ENCODE data around the gene SMIM32. TPM values are rescaled to one million over a fixed set of nuclear protein-coding genes. Genes with fewer than 3 reads are reported as not detected.

SMIM32 gene
- total and polyA plus RNA-seq, 2 of the 4 experiments (the other 2 are of a cell fraction): not detected

- ChIA-PET POLR2A (ENCODE audit: unreplicated experiment) (no interaction called here), CTCF (interaction anchor here (0.9 kb wide), 1 partner anchor 8 kb away, joined by 4 read pairs; no protein-coding TSS in a partner anchor)
- H3K36me3 ChIP-seq (ENCODE audit: control insufficient read depth, insufficient read depth, low read length): peaks cover 10% of the 10 kb centered on the region
- H3K9me3 ChIP-seq (ENCODE audit: control insufficient read depth, insufficient read depth, low read length): no peaks in the 10 kb centered on the region
- intact Hi-C loops (cut with micrococcal nuclease): no loop called here
- no peak overlapping the region for H2AK9ac ChIP-seq (replicated peaks; ENCODE audit: low read depth, low read length, poor library complexity)
- TF ChIP-seq MAZ (IDR thresholded peaks at IDR 0.05; ENCODE audit: borderline replicate concordance, low read depth, low read length): no peak
- no peak for TF ChIP-seq CHD1 (IDR thresholded peaks at IDR 0.05; ENCODE audit: low read depth, low read length)
- TF ChIP-seq BHLHE40 (IDR thresholded peaks at IDR 0.05; ENCODE audit: low read depth, low read length): no peak
- TF ChIP-seq RFX5 (IDR thresholded peaks at IDR 0.05; ENCODE audit: low read depth, low read length): no peak
- TF ChIP-seq MAFK (IDR thresholded peaks at IDR 0.05; ENCODE audit: low read depth, low read length): no peak
- TF ChIP-seq NFE2L2 (IDR thresholded peaks at IDR 0.05; ENCODE audit: low read depth, low read length): no peak
- TF ChIP-seq SMC3 (IDR thresholded peaks at IDR 0.05; ENCODE audit: low read depth, low read length): no peak
- no peak for TF ChIP-seq CTCF (conservative IDR thresholded peaks at IDR 0.05; ENCODE audit: low read depth, low read length)
- no peak for TF ChIP-seq POLR2A (IDR thresholded peaks at IDR 0.05; ENCODE audit: low read depth, low read length)
- no peak for TF ChIP-seq RCOR1 (IDR thresholded peaks at IDR 0.05; ENCODE audit: insufficient replicate concordance, low read length)
- no peak for TF ChIP-seq ELK1 (IDR thresholded peaks at IDR 0.05; ENCODE audit: borderline replicate concordance, low read depth, low read length)
- H3K14ac ChIP-seq (replicated peaks; ENCODE audit: low read depth, low read length): no peak overlapping the region
- no peak overlapping the region for H4K91ac ChIP-seq (ENCODE audit: insufficient read depth, low read depth, low read length)
- no peak for ATAC-seq (ENCODE audit: low read depth)
- no peak overlapping the region for H3K56ac ChIP-seq (ENCODE audit: extremely low read depth, insufficient read depth, low read length)
- H2BK15ac ChIP-seq (ENCODE audit: low read depth, low read length): no peak overlapping the region
- no peaks in the 10 kb centered on the region for H3K4me1 ChIP-seq (ENCODE audit: control insufficient read depth, insufficient read depth, low read length)
- H2BK20ac ChIP-seq (ENCODE audit: low read depth, low read length): no peak overlapping the region
- peaks cover 44% of the 10 kb centered on the region for H3K27me3 ChIP-seq (ENCODE audit: control insufficient read depth, insufficient read depth, low read length)
- no CpG with 5 or more reads among the region's 5 CpGs for WGBS, 2 experiments (ENCODE audit: extremely low coverage in 2 of 2, insufficient read length in 1 of 2)
- no peak overlapping the region for H3K23ac ChIP-seq (ENCODE audit: low read depth, low read length)
- BruUV-seq (replicated peaks): no TSS peak
- H3K4me3 ChIP-seq (ENCODE audit: insufficient read depth, low read depth, low read length): no peak overlapping the region
- H3K4me2 ChIP-seq (ENCODE audit: low read depth, low read length): no peak overlapping the region
- H4K20me1 ChIP-seq (ENCODE audit: insufficient read depth, low read length): peaks cover 13% of the 10 kb centered on the region
- H3K18ac ChIP-seq (ENCODE audit: low read depth, low read length): no peak overlapping the region
- no peak overlapping the region for H2BK120ac ChIP-seq (ENCODE audit: low read depth, low read length)
- H3K27ac ChIP-seq (ENCODE audit: insufficient read depth, low read length): no peak overlapping the region
- DNase-seq: no peak
- H4K8ac ChIP-seq (ENCODE audit: low read depth in 2 of 2, low read length in 2 of 2): no peak overlapping the region
- H3K4ac ChIP-seq (ENCODE audit: low read depth, low read length): no peak overlapping the region
- no peak overlapping the region for H4K5ac ChIP-seq (ENCODE audit: low read depth, low read length)
- H2BK5ac ChIP-seq (ENCODE audit: low read depth, low read length, poor library complexity, severe bottlenecking): no peak overlapping the region
- H3K9me1 ChIP-seq (ENCODE audit: insufficient read depth, low read length): peaks cover 6% of the 10 kb centered on the region; the same call in 1 of the 2 replicates
- H3K9ac ChIP-seq (ENCODE audit: low read depth, low read length): no peak overlapping the region
- H2AFZ ChIP-seq (replicated peaks; ENCODE audit: low read length, poor library complexity): no peak overlapping the region
- H2AK5ac ChIP-seq (ENCODE audit: low read depth, low read length): no peak overlapping the region
- H3K79me1 ChIP-seq (ENCODE audit: low read depth in 1 of 2, low read length in 2 of 2): no peaks in the 10 kb centered on the region
- dilution Hi-C loops (cut with HindIII; ENCODE audit: low sequenced_read_pairs, unreplicated experiment): no loop called here
- in situ Hi-C loops (cut with MboI; ENCODE audit: low sequenced_read_pairs): no loop called here
Observed at GRCh38 chr5:136190091-136190720, 2.8 kb downstream of the SMIM32 start.

Data from IMR-90 (cell line).